ENCODE measurements around the gene TARBP1.
A peak's percentile ranks its signal among the peaks of the same experiment; 100 is the strongest.

Gene TARBP1

DNA sequence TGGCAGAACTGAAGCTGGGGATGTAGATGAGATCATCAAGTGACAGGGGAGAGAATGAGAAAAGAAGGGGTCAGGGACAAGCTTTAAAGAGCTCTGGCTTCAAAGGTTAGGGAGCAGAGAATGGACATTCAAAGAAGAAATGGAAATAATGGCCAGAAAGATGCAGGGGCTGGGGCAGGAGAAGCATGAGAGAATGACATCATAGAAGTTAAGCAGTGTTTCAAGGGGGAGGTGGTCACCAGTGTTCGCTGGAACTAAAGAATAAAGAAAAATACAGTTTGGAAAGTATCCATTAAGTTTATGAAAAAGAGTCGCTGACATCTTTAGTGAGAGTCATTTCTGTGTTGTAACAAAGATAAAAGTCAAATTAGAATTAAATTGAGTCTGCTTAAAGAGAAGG, 44.3 kb downstream of the TARBP1 start:
- in situ Hi-C loops (cut with MboI; ENCODE audit: low pct_unique_long_range_greater_than_20kb, low sequenced_read_pairs, unreplicated experiment): no loop called here
- DNase-seq (ENCODE audit: low spot score): no peak
- TF ChIP-seq, protein P1, sequence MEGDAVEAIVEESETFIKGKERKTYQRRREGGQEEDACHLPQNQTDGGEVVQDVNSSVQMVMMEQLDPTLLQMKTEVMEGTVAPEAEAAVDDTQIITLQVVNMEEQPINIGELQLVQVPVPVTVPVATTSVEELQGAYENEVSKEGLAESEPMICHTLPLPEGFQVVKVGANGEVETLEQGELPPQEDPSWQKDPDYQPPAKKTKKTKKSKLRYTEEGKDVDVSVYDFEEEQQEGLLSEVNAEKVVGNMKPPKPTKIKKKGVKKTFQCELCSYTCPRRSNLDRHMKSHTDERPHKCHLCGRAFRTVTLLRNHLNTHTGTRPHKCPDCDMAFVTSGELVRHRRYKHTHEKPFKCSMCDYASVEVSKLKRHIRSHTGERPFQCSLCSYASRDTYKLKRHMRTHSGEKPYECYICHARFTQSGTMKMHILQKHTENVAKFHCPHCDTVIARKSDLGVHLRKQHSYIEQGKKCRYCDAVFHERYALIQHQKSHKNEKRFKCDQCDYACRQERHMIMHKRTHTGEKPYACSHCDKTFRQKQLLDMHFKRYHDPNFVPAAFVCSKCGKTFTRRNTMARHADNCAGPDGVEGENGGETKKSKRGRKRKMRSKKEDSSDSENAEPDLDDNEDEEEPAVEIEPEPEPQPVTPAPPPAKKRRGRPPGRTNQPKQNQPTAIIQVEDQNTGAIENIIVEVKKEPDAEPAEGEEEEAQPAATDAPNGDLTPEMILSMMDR (IDR thresholded peaks at IDR 0.05; ENCODE audit: extremely low read depth, insufficient read depth, missing control alignments): no peak

DNA sequence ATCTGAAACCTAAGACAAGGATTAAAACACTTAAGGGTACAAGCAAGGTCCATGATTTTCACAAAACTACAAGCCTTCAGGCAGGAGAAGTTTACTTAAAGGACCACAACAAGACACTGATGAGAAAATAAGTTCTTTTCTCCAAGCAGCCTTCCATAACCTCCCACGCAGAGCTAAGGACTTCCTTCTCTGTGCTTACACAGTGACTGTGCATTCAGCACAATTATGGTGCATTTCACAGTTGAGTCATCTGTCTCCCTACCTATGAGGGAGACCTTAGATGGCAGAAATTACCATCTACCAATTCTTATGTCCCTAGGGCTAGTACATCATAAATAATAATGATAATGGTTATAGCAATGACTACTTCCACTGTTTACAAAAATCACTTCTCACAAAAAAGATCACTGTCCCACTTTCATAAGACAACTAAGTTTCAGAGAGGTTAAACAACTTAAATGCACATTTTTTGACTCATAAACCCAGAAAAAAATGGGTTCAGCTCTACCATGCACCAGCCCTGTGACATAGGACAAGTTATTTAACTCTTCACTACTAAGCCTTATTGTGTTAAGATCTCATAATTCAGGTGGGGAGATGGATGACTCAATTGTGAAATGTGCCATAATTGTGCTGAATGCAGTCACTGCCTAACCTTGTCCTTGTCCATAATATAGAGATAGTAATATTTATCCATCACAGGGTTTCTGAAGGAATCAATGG, 45.3 kb downstream of the TARBP1 start:
- TF ChIP-seq, protein P1 (IDR thresholded peaks at IDR 0.05; ENCODE audit: extremely low read depth, insufficient read depth, missing control alignments): no peak
- DNase-seq (ENCODE audit: low spot score): peak; percentile 42
- in situ Hi-C loops (cut with MboI; ENCODE audit: low pct_unique_long_range_greater_than_20kb, low sequenced_read_pairs, unreplicated experiment): no loop called here

DNA sequence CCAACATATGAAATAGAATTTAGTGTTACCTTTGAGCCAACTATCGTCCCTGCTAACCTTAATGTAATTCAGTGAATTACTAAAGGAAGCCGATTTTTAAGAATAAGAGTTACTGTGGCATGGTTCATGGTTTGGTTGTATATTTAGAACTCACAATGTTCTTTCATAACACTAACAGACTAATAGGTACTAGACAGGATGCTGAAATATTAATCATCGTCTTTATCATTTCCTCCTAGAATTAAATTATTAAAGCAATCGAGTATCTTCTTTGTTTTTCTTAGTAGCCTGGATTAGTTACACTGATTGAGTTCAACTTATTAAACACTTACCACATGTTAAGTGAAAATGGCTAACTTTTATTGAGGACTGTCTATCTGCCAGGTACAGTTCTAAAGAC, 47.7 kb downstream of the TARBP1 start:
- TF ChIP-seq, protein P1 (IDR thresholded peaks at IDR 0.05; ENCODE audit: extremely low read depth, insufficient read depth, missing control alignments): no peak
- DNase-seq (ENCODE audit: low spot score): no peak
- in situ Hi-C loops (cut with MboI; ENCODE audit: low pct_unique_long_range_greater_than_20kb, low sequenced_read_pairs, unreplicated experiment): no loop called here

DNA sequence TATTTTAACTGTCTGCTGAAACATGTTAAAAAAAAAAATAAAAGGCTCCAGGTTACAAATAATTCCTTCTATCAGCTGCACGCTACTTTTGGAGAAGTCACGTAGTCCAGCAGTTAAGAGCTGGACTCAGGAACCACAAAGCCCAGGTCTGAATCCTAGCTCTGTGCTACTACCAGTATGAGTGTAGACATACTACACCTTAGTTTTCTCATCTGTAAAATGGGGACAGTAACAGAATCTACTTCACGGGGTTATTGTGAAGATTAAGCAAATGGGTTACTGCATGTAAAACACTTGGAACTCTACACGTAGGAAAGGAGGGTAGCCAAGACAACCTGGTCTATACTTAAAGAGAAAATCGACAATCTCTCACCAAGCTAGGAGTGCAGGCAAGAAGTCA, 48.3 kb downstream of the TARBP1 start:
- TF ChIP-seq, protein P1 (IDR thresholded peaks at IDR 0.05; ENCODE audit: extremely low read depth, insufficient read depth, missing control alignments): no peak
- in situ Hi-C loops (cut with MboI; ENCODE audit: low pct_unique_long_range_greater_than_20kb, low sequenced_read_pairs, unreplicated experiment): no loop called here

DNA sequence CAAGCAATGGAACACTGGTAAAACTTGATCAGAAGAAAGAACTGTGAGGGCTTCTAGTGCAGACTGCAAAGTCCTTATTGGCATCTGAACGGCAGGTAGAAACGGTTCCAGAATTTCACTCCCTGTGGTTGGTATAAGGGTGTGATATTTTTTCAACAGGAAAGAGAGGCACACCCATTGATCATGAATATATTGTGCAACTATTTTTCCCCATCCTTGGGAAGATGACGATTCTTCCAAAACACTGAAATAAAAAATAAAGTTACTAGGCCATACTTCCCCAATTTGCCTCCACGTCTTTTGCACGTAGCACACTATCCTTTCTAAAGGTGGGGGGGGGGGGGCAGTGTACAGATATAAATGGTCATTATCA, 49.6 kb downstream of the TARBP1 start:
- DNase-seq (ENCODE audit: low spot score): no peak
- TF ChIP-seq, protein P1 (IDR thresholded peaks at IDR 0.05; ENCODE audit: extremely low read depth, insufficient read depth, missing control alignments): no peak

More for the DNA sequence above, 48.3 kb downstream of the TARBP1 start:
- DNase-seq (ENCODE audit: low spot score): no peak

DNA sequence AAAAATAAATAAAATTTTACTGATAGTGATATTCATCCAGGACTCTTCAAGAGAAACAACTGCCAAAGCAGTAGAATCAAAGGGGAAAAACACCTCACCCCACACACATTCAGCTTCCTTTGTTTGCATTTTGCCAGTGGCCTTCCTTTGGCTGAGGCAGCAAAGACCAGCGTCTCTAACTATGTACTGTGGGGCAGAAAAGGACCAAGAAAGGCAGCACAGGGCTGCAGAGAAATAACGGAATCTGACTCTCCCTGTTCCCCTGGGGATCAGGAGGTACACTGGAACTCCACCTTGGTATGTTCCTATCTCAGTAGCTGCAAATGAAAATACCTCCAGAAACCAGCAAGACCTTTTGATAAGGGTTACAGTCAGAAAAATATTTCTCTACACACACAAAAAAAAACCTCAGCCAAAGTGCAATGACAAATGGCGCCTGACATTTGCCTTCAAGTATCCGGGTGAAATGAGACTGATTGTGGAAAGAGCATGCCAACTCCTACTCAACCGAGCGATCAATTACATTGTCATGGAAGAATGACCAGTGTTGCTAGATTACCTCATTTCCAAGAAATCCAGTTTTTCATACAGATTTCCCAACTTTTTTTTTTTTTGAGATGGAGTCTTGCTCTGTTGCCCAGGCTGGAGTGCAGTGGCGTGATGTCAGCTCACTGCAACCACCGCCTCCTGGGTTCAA, 50.9 kb downstream of the TARBP1 start:
- in situ Hi-C loops (cut with MboI; ENCODE audit: low pct_unique_long_range_greater_than_20kb, low sequenced_read_pairs, unreplicated experiment): no loop called here
- TF ChIP-seq, protein P1 (IDR thresholded peaks at IDR 0.05; ENCODE audit: extremely low read depth, insufficient read depth, missing control alignments): no peak
- no peak for DNase-seq (ENCODE audit: low spot score)

More for the DNA sequence above, 49.6 kb downstream of the TARBP1 start:
- in situ Hi-C loops (cut with MboI; ENCODE audit: low pct_unique_long_range_greater_than_20kb, low sequenced_read_pairs, unreplicated experiment): no loop called here
